Measurements from ENCODE around the gene CERS6.

Gene CERS6

DNA sequence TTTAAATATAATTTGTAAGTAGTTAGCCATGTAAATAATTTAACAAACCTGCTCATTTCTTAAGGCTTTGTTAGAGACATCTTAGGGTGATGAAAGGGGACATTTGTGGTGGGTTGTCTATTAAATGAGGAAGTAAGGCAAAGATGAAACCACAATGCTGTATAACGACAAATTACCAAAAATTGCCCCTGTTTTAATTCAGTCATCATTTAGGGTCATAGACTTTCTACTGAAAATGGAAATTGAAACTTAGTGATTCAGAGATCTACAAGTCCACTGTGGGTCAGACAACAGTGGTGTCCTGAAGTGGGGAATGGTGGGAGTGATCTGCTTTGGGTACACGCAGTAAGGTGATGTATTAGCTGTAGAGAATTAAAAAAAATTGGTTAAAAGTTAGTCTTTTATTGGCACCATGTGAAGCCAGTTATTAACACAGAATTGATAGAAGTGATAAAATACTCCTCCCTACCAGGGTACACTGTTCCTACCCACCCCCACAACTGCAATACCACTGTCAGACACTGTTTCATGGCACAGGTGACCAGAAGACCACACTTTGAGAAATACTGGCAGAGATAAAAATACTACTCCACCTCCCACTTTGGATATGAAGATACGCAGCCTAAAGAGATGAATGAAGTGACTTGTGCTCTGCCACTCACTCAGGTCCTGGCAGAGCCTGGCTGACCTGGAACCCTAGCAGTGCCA is 13.4 kb downstream of the CERS6 start:
- in situ Hi-C loops (cut with MboI; ENCODE audit: low pct_unique_long_range_greater_than_20kb, low sequenced_read_pairs, unreplicated experiment) = no loop called here
- no peak for DNase-seq (ENCODE audit: low spot score)
- TF ChIP-seq, protein P1, sequence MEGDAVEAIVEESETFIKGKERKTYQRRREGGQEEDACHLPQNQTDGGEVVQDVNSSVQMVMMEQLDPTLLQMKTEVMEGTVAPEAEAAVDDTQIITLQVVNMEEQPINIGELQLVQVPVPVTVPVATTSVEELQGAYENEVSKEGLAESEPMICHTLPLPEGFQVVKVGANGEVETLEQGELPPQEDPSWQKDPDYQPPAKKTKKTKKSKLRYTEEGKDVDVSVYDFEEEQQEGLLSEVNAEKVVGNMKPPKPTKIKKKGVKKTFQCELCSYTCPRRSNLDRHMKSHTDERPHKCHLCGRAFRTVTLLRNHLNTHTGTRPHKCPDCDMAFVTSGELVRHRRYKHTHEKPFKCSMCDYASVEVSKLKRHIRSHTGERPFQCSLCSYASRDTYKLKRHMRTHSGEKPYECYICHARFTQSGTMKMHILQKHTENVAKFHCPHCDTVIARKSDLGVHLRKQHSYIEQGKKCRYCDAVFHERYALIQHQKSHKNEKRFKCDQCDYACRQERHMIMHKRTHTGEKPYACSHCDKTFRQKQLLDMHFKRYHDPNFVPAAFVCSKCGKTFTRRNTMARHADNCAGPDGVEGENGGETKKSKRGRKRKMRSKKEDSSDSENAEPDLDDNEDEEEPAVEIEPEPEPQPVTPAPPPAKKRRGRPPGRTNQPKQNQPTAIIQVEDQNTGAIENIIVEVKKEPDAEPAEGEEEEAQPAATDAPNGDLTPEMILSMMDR (IDR thresholded peaks at IDR 0.05; ENCODE audit: extremely low read depth, insufficient read depth, missing control alignments) = no peak

DNA sequence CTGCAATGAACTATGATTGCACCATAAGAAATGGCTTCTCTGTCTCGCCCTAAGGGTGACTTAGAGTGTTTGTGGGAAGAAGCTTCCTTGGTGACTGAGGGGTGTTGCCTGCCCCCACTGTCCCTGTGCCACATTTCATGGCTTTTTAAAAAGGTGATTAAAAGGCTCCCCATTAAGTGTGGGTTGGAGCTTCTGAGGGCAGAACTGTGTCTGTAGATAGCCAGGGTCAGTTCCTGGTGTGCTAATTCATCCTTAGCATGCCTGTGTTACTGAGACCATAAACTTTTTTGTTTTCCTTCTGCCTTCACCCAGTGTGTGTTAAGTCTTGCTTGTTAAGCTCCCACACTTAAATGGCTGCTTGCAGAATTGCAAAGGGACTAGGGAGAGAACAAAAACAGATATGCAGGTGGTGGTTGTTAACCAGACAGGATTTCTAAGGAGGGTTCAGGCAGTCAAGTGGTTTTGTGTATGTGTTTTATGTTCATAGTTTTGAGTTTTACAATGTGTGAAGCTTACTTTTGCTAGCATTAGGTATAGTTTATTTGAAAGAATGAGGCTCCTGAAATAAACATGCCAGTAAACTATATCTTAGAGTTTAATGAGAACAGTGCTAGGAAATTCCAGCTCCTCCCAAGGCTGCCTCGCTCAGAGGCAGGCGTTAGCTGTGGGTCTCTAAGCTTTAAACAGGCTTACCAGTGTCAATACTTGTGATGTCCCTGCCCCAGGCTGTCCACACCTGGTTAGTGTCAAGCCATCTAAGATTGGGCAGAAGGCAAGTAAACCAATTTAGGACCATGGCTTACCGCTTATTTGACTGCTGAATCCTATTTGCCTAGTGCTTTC is 14.5 kb downstream of the CERS6 start:
- no peak for DNase-seq (ENCODE audit: low spot score)
- in situ Hi-C loops (cut with MboI; ENCODE audit: low pct_unique_long_range_greater_than_20kb, low sequenced_read_pairs, unreplicated experiment) = no loop called here

DNA sequence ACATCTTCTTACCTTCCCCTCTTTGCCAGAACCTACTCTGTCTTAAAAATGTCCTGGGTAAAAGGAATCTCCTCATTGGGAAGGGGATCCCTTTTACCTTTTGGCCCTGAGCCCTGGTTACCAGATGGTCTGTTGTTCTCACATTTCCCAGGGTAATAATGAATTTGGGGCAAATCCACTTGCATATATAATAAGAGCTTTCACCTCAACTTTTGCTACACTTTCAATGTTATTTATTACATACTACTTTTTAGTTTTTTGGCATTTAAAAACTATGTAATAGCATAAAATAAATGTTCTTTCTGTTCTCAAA is 15.0 kb downstream of the CERS6 start:
- TF ChIP-seq, protein P1 (IDR thresholded peaks at IDR 0.05; ENCODE audit: extremely low read depth, insufficient read depth, missing control alignments) = no peak
- in situ Hi-C loops (cut with MboI; ENCODE audit: low pct_unique_long_range_greater_than_20kb, low sequenced_read_pairs, unreplicated experiment) = no loop called here
- no peak for DNase-seq (ENCODE audit: low spot score)

More for the DNA sequence above, 14.5 kb downstream of the CERS6 start:
- TF ChIP-seq, protein P1 (IDR thresholded peaks at IDR 0.05; ENCODE audit: extremely low read depth, insufficient read depth, missing control alignments) = no peak

DNA sequence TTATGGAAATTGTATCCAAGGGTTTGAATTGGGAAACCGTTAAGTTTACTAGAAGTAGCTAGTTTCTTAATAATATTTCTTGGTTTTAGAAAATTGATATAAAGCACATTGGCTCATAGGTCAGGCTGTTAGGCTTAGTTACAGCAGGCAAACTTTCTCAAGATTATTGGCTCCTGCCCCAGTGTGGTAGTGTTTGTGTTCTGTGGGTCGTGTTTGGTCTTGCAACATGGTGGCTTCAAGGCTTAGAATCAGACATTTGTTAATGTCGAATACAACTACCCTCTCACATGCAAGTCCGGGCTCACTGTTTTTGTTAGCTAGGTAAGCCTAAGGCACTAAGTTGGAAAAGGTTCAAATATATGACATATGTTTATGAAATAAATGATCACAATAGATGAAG is 19.6 kb downstream of the CERS6 start:
- in situ Hi-C loops (cut with MboI; ENCODE audit: low pct_unique_long_range_greater_than_20kb, low sequenced_read_pairs, unreplicated experiment) = no loop called here
- DNase-seq (ENCODE audit: low spot score) = no peak
- TF ChIP-seq, protein P1 (IDR thresholded peaks at IDR 0.05; ENCODE audit: extremely low read depth, insufficient read depth, missing control alignments) = no peak

DNA sequence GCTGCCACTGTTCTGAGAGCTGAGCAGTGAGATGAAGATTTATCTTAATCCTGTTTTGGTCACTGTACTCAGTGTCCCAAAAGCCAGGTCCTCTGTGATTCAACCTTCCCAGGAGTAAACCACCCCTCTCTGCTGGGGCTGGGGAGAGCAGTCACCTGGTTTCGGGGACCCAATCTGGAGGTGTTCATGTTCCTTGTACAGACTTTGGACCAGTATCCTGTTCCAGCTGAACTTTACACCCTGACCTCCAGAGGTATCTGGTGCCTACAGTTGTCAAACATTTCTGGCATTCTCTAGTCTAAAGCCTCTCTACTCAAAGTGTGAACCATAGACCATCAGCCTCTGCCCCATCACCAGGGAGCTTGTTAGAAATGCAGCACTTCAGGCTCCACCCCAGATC is 22.1 kb downstream of the CERS6 start:
- no peak for DNase-seq (ENCODE audit: low spot score)
- in situ Hi-C loops (cut with MboI; ENCODE audit: low pct_unique_long_range_greater_than_20kb, low sequenced_read_pairs, unreplicated experiment) = no loop called here
- TF ChIP-seq, protein P1 (IDR thresholded peaks at IDR 0.05; ENCODE audit: extremely low read depth, insufficient read depth, missing control alignments) = no peak

DNA sequence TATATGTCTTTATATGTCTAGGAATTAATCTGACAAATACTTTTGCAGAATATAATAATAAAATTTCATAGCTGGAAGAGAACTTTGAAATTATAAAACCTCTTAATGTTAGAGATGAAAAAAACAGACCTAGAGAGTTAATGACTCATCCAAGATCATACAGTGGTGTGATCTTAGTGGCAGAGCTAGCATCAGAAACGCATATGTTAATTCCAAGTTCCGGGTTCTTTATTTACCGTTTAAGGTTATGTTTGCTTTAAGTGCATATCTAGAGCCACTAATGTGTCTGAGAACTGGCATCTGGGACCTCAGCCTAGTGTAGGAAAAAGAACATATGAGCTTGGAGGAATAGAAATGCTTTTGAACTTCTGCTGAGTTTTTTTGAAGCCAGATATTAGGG is 24.3 kb downstream of the CERS6 start:
- DNase-seq (ENCODE audit: low spot score) = no peak
- in situ Hi-C loops (cut with MboI; ENCODE audit: low pct_unique_long_range_greater_than_20kb, low sequenced_read_pairs, unreplicated experiment) = no loop called here
- TF ChIP-seq, protein P1 (IDR thresholded peaks at IDR 0.05; ENCODE audit: extremely low read depth, insufficient read depth, missing control alignments) = no peak
